MCF 10A (cell line): ENCODE results near the gene ARHGAP8. TPM values are rescaled to one million over a fixed set of nuclear protein-coding genes. Genes with fewer than 3 reads are reported as not detected.

Experiments
- BruUV-seq: library from RNA; stranded (reverse); fragments of 400-500 nt; replicated peaks from 2 replicates; lab custom pipeline; 2021; lab: Mats Ljungman, UMichigan
- CTCF ChIA-PET: fragments of 300-600 bp; sonication (Branson Sonifier 250); formaldehyde crosslinking; extraction: SDS; loops from one replicate; lab custom pipeline; 2021; ENCODE audit warnings: antibody characterized with exemption, inconsistent platforms; lab: Yijun Ruan, JAX
- POLR2A ChIA-PET: fragments of 300-600, 350-650 bp; sonication (Branson Sonifier 250); formaldehyde crosslinking; extraction: SDS; loops from one replicate; lab custom pipeline; 2020; ENCODE audit warnings: antibody characterized with exemption, inconsistent platforms; lab: Yijun Ruan, JAX
- DNase-seq: peaks from one replicate; pipeline ENCODE4 v3.0.0-alpha.2; 2018; ENCODE audit not compliant: unreplicated experiment
- H3K27ac Mint-ChIP-seq: one replicate; pipeline ENCODE4 v1.8.0; 2022; ENCODE audit warnings: mild to moderate bottlenecking, low read depth, mixed read lengths; ENCODE audit not compliant: unreplicated experiment
- H3K27me3 Mint-ChIP-seq: one replicate; pipeline ENCODE4 v1.8.0; 2022; ENCODE audit warnings: mixed read lengths; ENCODE audit not compliant: insufficient read depth, unreplicated experiment
- H3K36me3 Mint-ChIP-seq: one replicate; pipeline ENCODE4 v1.8.0; 2022; ENCODE audit warnings: mild to moderate bottlenecking, moderate library complexity, mixed read lengths; ENCODE audit not compliant: insufficient read depth, unreplicated experiment
- H3K4me1 Mint-ChIP-seq: one replicate; pipeline ENCODE4 v1.8.0; 2022; ENCODE audit warnings: mixed read lengths; ENCODE audit not compliant: insufficient read depth, unreplicated experiment
- H3K4me3 Mint-ChIP-seq: one replicate; pipeline ENCODE4 v1.8.0; 2022; ENCODE audit warnings: mild to moderate bottlenecking, moderate library complexity, mixed read lengths; ENCODE audit not compliant: unreplicated experiment
- H3K9me3 Mint-ChIP-seq: one replicate; pipeline ENCODE4 v1.8.0; 2022; ENCODE audit warnings: mixed read lengths; ENCODE audit not compliant: unreplicated experiment
- CTCF ChIP-seq: fragments of 200-600 bp; IDR thresholded peaks from one replicate; pipeline ENCODE4 v1.8.0; 2022; ENCODE audit warnings: antibody characterized with exemption, mild to moderate bottlenecking; ENCODE audit not compliant: unreplicated experiment
- intact Hi-C: fragments of 100-400 bp; cut with micrococcal nuclease; formaldehyde crosslinking; loops from 2 replicates; pipeline ENCODE4 v1.14.1; 2022
- total RNA-seq: library from RNA; stranded (reverse); gene quantifications from 2 replicates; pipeline ENCODE4 v1.2.3, GENCODE V29; 2022

The ARHGAP8 gene
- total RNA-seq, 1 experiment from 2014 or later = 18.6 TPM

- Mint-ChIP-seq H3K4me3 (no peak overlapping the region), H3K4me1 (no peaks in the 10 kb centered on the region), H3K27me3 (no peaks in the 10 kb centered on the region), H3K27ac (no peak overlapping the region), H3K36me3 (peaks cover 6% of the 10 kb centered on the region), H3K9me3 (peaks cover 12% of the 10 kb centered on the region)
- no TSS peak for BruUV-seq
- TF ChIP-seq CTCF = no peak
- no peak for DNase-seq
- intact Hi-C loops = no loop called here
- POLR2A ChIA-PET = interaction anchor here (0.6 kb wide), 1 partner anchor 280 kb away, joined by 3 read pairs; no protein-coding TSS in a partner anchor
- CTCF ChIA-PET = interaction anchor here (1.0 to 1.3 kb wide), 2 partner anchors 34 to 285 kb away, joined by 3 to 7 read pairs; no protein-coding TSS in a partner anchor
Observed at GRCh38 chr22:44816141-44816540, 63.8 kb downstream of the ARHGAP8 start.

DNA sequence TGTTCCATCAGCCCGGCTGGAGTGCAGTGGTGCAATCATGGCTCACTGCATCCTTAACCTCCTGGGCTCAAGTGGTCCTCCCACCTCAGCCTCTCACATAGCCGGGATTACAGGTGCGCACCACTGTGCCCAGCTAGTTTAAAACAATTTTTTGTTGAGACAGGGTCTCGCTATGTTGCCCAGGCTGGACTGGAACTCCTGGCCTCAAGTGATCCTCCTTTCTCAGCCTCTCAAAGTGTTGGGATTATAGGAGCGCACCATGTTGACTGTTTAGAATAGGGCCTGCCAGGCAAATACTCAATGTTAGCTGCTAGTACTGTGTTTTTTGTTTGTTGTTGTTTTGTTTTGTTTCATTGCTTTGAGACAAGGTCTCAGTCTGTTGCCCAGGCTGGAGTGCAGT lies 66.4 kb downstream of the ARHGAP8 start:
- ChIA-PET CTCF (interaction anchor here (0.5 to 2.1 kb wide), 7 partner anchors 10 to 283 kb away, joined by 3 to 12 read pairs (median 4); no protein-coding TSS in a partner anchor), POLR2A (no interaction called here)
- H3K27ac Mint-ChIP-seq = no peak overlapping the region
- no peak overlapping the region for H3K4me3 Mint-ChIP-seq
- BruUV-seq = no TSS peak
- intact Hi-C loops = no loop called here
- H3K9me3 Mint-ChIP-seq = peaks cover 2% of the 10 kb centered on the region
- peaks cover 5% of the 10 kb centered on the region for H3K36me3 Mint-ChIP-seq
- DNase-seq = no peak
- no peaks in the 10 kb centered on the region for H3K4me1 Mint-ChIP-seq
- TF ChIP-seq CTCF = no peak
- H3K27me3 Mint-ChIP-seq = no peaks in the 10 kb centered on the region

DNA sequence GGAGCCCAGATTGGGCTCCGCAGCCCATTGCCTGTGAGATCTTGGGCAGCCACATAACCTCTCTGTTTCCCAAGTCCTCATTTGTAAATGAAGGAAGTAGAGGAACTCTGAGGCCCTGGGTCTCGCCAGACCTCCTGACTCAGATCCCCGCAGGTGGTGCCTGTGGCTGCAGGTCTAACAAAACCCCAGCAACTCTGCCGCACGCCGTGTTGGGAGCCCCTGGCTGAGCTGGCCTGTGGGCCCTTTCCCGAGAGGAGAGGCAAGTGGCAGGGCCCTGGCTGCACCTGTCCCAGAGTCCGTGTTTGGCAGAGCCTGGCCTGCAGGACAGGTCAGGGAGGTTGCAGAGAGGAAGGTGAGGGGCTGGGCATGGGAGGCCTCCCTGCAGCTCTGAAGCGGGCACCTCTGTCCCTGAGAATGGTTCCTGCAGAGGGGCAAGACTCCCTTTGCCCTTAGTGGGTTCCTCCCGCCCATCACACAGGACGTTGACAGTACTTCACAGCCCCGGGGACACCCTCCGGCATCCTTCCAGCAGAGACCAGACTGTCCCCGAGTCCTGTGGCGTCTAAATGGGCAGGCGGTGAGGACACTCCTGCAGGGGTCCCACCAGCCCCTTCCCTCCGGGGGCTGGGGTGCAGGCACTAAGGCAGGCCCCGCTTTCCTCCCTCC lies 67.7 kb downstream of the ARHGAP8 start:
- intact Hi-C loops = loop anchor here (1.0 to 5.0 kb wide), 5 partner anchors 142 to 442 kb away; no protein-coding TSS in a partner anchor
- H3K27me3 Mint-ChIP-seq = no peaks in the 10 kb centered on the region
- H3K36me3 Mint-ChIP-seq = peaks cover 5% of the 10 kb centered on the region
- no peak for TF ChIP-seq CTCF
- no peak overlapping the region for H3K4me3 Mint-ChIP-seq
- H3K9me3 Mint-ChIP-seq = no peaks in the 10 kb centered on the region
- no peak for DNase-seq
- H3K4me1 Mint-ChIP-seq = no peaks in the 10 kb centered on the region
- ChIA-PET POLR2A (interaction anchor here (0.8 to 1.4 kb wide), 4 partner anchors 38 to 345 kb away, joined by 3 read pairs; partner anchors contain the start of gene NUP50), CTCF (interaction anchor here (0.7 to 2.7 kb wide), 17 partner anchors 9 to 465 kb away, joined by 3 to 40 read pairs (median 3); no protein-coding TSS in a partner anchor)
- no peak overlapping the region for H3K27ac Mint-ChIP-seq
- BruUV-seq = no TSS peak

GRCh38 chr22:44821741-44822475 lies 69.5 kb downstream of the ARHGAP8 start:
- Mint-ChIP-seq H3K4me3 (no peak overlapping the region), H3K4me1 (no peaks in the 10 kb centered on the region), H3K9me3 (no peaks in the 10 kb centered on the region), H3K27ac (no peak overlapping the region), H3K36me3 (peaks cover 5% of the 10 kb centered on the region), H3K27me3 (no peaks in the 10 kb centered on the region)
- ChIA-PET POLR2A (interaction anchor here (1.4 kb wide), 1 partner anchor 36 kb away, joined by 3 read pairs; no protein-coding TSS in a partner anchor), CTCF (interaction anchor here (0.7 to 2.7 kb wide), 6 partner anchors 41 to 277 kb away, joined by 3 to 40 read pairs (median 4); no protein-coding TSS in a partner anchor)
- BruUV-seq = no TSS peak
- DNase-seq = no peak
- intact Hi-C loops = loop anchor here (5.0 kb wide), 3 partner anchors 140 to 440 kb away; no protein-coding TSS in a partner anchor
- TF ChIP-seq CTCF = no peak
